PC-3 (cell line): ENCODE measurements around the gene DISC1. TPM values are rescaled to one million over a fixed set of nuclear protein-coding genes. Genes with fewer than 3 reads are reported as not detected.

Source experiments
- ATAC-seq: fragments of 200-7000 bp; cut with Tn5 transposase; 2 replicates; pipeline ENCODE4 v1.9.1; 2020; ENCODE audit warnings: mild to moderate bottlenecking, moderate library complexity
- BruUV-seq: library from RNA; stranded (reverse); fragments of 400-500 nt; replicated peaks from 2 replicates; lab custom pipeline; 2021; lab: Mats Ljungman, UMichigan
- CTCF ChIA-PET: fragments of 300-600 bp; sonication (Branson Sonifier 250); formaldehyde crosslinking; loops from one replicate; lab custom pipeline; 2022; ENCODE audit warnings: antibody characterized with exemption; lab: Charles Lee
- POLR2A ChIA-PET: fragments of 300-600 bp; sonication (Branson Sonifier 250); formaldehyde crosslinking; loops from one replicate; lab custom pipeline; 2022; ENCODE audit warnings: antibody characterized with exemption; ENCODE audit not compliant: unreplicated experiment; lab: Charles Lee
- DNase-seq: peaks from one replicate; pipeline ENCODE4 v3.0.0-alpha.2; 2015
- H2AFZ ChIP-seq: fragments of 300-600 bp; sonication (generic); 2 replicates; pipeline ENCODE4 v1.6.0; 2016; ENCODE audit warnings: antibody characterized with exemption, low read length
- H3F3A ChIP-seq: fragments of 300-600 bp; sonication (generic); one replicate; pipeline ENCODE4 v1.6.0; 2017; ENCODE audit warnings: antibody characterized with exemption, low read length, control low read depth, mild to moderate bottlenecking; ENCODE audit not compliant: unreplicated experiment
- H3K27ac ChIP-seq: fragments of 300-600 bp; sonication (generic); 2 replicates; pipeline ENCODE4 v1.5.1; 2016; ENCODE audit warnings: mild to moderate bottlenecking, low read length
- H3K27me3 ChIP-seq: fragments of 300-600 bp; sonication (generic); 2 replicates; pipeline ENCODE4 v1.6.1; 2016; ENCODE audit warnings: low read length, mixed read lengths
- H3K36me3 ChIP-seq: fragments of 300-600 bp; sonication (generic); 2 replicates; pipeline ENCODE4 v1.6.1; 2016; ENCODE audit warnings: low read depth, mixed run types, low read length, mixed read lengths
- H3K4me1 ChIP-seq: fragments of 300-600 bp; sonication (generic); 2 replicates; pipeline ENCODE4 v1.5.1; 2016; ENCODE audit warnings: low read length; ENCODE audit not compliant: insufficient read depth
- H3K4me2 ChIP-seq: fragments of 300-600 bp; sonication (generic); 2 replicates; pipeline ENCODE4 v1.6.0; 2016; ENCODE audit warnings: low read length
- H3K4me3 ChIP-seq: fragments of 300-600 bp; sonication (generic); 2 replicates; pipeline ENCODE4 v1.5.1; 2016; ENCODE audit warnings: mild to moderate bottlenecking, low read length, mixed read lengths
- H3K79me2 ChIP-seq: fragments of 300-600 bp; sonication (generic); 2 replicates; pipeline ENCODE4 v1.6.1; 2017; ENCODE audit warnings: low read length, mixed read lengths
- H3K9ac ChIP-seq: fragments of 300-600 bp; sonication (generic); 2 replicates; pipeline ENCODE4 v1.6.0; 2016; ENCODE audit warnings: mild to moderate bottlenecking, low read length
- H3K9me2 ChIP-seq: fragments of 300-600 bp; sonication (generic); replicated peaks from 2 replicates; pipeline ENCODE4 v1.6.1; 2016; ENCODE audit warnings: mixed run types, low read length, mixed read lengths
- H3K9me3 ChIP-seq: fragments of 300-600 bp; sonication (generic); 2 replicates; pipeline ENCODE4 v1.6.1; 2016; ENCODE audit warnings: low read length, mixed read lengths
- H4K20me1 ChIP-seq: fragments of 300-600 bp; sonication (generic); 2 replicates; pipeline ENCODE4 v1.6.1; 2016; ENCODE audit warnings: low read length, mixed read lengths
- EZH2 ChIP-seq: fragments of 300-600 bp; sonication (generic); IDR thresholded peaks from one replicate; pipeline ENCODE4 v1.6.1; 2017; ENCODE audit warnings: antibody characterized with exemption, mild to moderate bottlenecking, low read length; ENCODE audit not compliant: unreplicated experiment
- EZH2phosphoT487 ChIP-seq: fragments of 300-600 bp; sonication (generic); IDR thresholded peaks from 2 replicates; pipeline ENCODE4 v1.6.1; 2018; ENCODE audit warnings: mild to moderate bottlenecking, antibody characterized with exemption, low read length, borderline replicate concordance
- intact Hi-C: fragments of 100-400 bp; cut with micrococcal nuclease; formaldehyde crosslinking; loops from 2 replicates; pipeline ENCODE4 v1.9.0; 2023
- total RNA-seq: library from RNA; depleted of rRNA; stranded (reverse); fragments of >200 nt; gene quantifications from 2 replicates; pipeline ENCODE4 v1.2.3, GENCODE V29; 2014
- TF ChIP-seq, protein P1 (sequence below): fragments of 300-600 bp; sonication (generic); conservative IDR thresholded peaks from 2 replicates; pipeline ENCODE4 v1.5.1; 2017; ENCODE audit warnings: antibody characterized with exemption, low read depth, mild to moderate bottlenecking, low read length

The DISC1 gene
- total RNA-seq, 1 experiment from 2014 or later = 3.4 TPM

DNA sequence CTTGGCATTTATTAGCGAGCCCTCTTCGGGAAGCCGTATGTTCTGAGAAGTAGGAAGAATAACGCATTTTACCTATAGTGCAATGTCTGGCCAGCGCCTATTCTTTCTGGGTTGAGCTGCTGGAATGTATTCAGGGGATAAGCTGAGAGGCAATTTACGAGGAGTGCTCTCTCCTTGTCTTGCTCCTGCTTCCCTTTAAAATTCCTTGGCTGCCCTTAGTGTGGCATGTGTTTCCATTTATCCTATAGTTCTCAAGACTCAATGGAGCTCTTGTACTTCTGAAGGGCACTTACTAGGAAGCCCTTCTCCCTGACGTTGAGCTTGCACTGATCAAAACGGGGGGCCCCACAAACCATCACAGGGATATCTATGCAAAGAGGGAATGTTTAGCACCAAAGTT, 364.6 kb downstream of the DISC1 start:
- TF ChIP-seq EZH2 (no peak), EZH2phosphoT487 (no peak)
- TF ChIP-seq, protein P1, sequence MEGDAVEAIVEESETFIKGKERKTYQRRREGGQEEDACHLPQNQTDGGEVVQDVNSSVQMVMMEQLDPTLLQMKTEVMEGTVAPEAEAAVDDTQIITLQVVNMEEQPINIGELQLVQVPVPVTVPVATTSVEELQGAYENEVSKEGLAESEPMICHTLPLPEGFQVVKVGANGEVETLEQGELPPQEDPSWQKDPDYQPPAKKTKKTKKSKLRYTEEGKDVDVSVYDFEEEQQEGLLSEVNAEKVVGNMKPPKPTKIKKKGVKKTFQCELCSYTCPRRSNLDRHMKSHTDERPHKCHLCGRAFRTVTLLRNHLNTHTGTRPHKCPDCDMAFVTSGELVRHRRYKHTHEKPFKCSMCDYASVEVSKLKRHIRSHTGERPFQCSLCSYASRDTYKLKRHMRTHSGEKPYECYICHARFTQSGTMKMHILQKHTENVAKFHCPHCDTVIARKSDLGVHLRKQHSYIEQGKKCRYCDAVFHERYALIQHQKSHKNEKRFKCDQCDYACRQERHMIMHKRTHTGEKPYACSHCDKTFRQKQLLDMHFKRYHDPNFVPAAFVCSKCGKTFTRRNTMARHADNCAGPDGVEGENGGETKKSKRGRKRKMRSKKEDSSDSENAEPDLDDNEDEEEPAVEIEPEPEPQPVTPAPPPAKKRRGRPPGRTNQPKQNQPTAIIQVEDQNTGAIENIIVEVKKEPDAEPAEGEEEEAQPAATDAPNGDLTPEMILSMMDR = no peak
- no peaks in the 10 kb centered on the region for H3K9me2 ChIP-seq
- DNase-seq (no peak), ATAC-seq (no peak)
- CTCF ChIA-PET = no interaction called here
- H3K36me3 ChIP-seq = no peaks in the 10 kb centered on the region
- POLR2A ChIA-PET = no interaction called here
- no peaks in the 10 kb centered on the region for H3K4me1 ChIP-seq
- H4K20me1 ChIP-seq = no peaks in the 10 kb centered on the region
- H2AFZ ChIP-seq = no peak overlapping the region
- H3K27ac ChIP-seq = no peak overlapping the region
- H3K79me2 ChIP-seq = no peaks in the 10 kb centered on the region
- intact Hi-C loops = no loop called here
- H3K4me2 ChIP-seq = no peak overlapping the region
- BruUV-seq = no TSS peak
- no peaks in the 10 kb centered on the region for H3F3A ChIP-seq
- H3K9me3 ChIP-seq = no peaks in the 10 kb centered on the region
- H3K4me3 ChIP-seq = no peak overlapping the region
- H3K27me3 ChIP-seq = no peaks in the 10 kb centered on the region
- H3K9ac ChIP-seq = no peak overlapping the region

DNA sequence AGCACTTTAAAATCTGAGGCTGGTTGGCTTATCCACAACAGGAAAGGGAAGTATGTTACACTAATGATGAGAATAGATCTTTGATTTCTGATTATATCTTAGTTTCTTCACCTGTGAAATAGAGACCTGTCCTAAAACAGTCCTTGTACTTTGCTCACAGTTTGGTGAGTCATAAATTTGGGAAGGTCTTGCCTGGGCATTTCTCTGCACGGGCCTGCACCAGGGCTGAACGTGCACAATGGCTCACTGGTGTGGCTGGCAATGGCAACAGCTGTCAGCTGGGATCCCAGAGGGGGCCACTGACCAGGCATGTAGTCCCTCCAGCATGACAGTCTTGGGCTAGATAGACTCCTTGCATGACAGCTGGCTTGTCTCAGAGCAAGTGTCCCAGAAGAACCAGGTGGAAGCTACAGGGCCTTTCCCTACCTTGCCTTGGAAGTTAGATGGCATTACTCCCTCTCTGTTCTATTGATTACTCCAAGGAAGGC, 367.4 kb downstream of the DISC1 start:
- no peaks in the 10 kb centered on the region for H3F3A ChIP-seq
- intact Hi-C loops = no loop called here
- H3K27ac ChIP-seq = no peak overlapping the region
- no peaks in the 10 kb centered on the region for H3K36me3 ChIP-seq
- no peak for DNase-seq
- no peaks in the 10 kb centered on the region for H3K79me2 ChIP-seq
- H3K9me2 ChIP-seq = no peaks in the 10 kb centered on the region
- no peaks in the 10 kb centered on the region for H3K9me3 ChIP-seq
- H4K20me1 ChIP-seq = no peaks in the 10 kb centered on the region
- no peak for ATAC-seq
- TF ChIP-seq EZH2phosphoT487 (no peak), EZH2 (no peak)
- TF ChIP-seq, protein P1 = no peak
- no peak overlapping the region for H3K4me2 ChIP-seq
- CTCF ChIA-PET = no interaction called here
- no peak overlapping the region for H3K4me3 ChIP-seq
- POLR2A ChIA-PET = no interaction called here
- no peaks in the 10 kb centered on the region for H3K27me3 ChIP-seq
- BruUV-seq = no TSS peak
- H3K4me1 ChIP-seq = no peaks in the 10 kb centered on the region
- no peak overlapping the region for H3K9ac ChIP-seq
- H2AFZ ChIP-seq = no peak overlapping the region

DNA sequence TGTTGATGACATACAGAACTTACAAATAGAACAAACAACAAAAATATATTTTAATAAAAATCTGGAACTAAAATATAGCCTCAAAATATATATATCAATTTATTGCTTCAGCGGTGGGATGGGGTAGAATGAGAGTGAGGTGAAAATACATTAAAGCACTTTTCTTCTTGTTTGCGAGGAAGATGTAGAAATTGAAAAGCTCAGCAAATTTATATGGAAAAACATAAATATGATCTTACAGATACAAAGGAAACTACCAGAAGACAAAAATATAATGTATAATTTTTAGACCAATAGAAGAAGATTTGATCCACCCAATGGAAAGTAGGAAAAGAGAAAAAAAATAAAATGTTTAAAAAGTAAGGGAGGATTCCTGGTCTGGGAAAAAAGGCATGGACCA, 372.2 kb downstream of the DISC1 start:
- Histone ChIP-seq H3K9ac (no peak overlapping the region), H3K27ac (no peak overlapping the region), H4K20me1 (no peaks in the 10 kb centered on the region), H3K36me3 (no peaks in the 10 kb centered on the region), H3K4me2 (no peak overlapping the region), H3K79me2 (no peaks in the 10 kb centered on the region), H3K9me3 (no peaks in the 10 kb centered on the region), H3K4me1 (no peaks in the 10 kb centered on the region), H3F3A (no peaks in the 10 kb centered on the region), H3K4me3 (no peak overlapping the region), H2AFZ (no peak overlapping the region), H3K9me2 (no peaks in the 10 kb centered on the region), H3K27me3 (no peaks in the 10 kb centered on the region)
- no TSS peak for BruUV-seq
- TF ChIP-seq EZH2 (no peak), EZH2phosphoT487 (no peak)
- TF ChIP-seq, protein P1 = no peak
- no peak for ATAC-seq
- intact Hi-C loops = no loop called here
- ChIA-PET CTCF (no interaction called here), POLR2A (no interaction called here)
- DNase-seq = no peak
